CD14-positive monocyte (primary cell): ENCODE measurements around the gene UTP4. TPM values are rescaled to one million over a fixed set of nuclear protein-coding genes. Genes with fewer than 3 reads are reported as not detected.

ENCODE experiments used
- DNase-seq, 3 donors: peaks; one replicate each; pipeline ENCODE4 v3.0.0-alpha.2; 2011 to 2022
- H2AFZ ChIP-seq: 2 replicates; pipeline ENCODE4 v1.6.0; 2012; ENCODE audit warnings: mild to moderate bottlenecking, low read depth, low read length, inconsistent platforms; ENCODE audit not compliant: insufficient read depth, poor library complexity, severe bottlenecking
- H3K27ac ChIP-seq, 2 donors: 1 replicate in 1 of 2; 2 replicates in 1 of 2; pipeline ENCODE4 v1.5.1; 2012 to 2013; ENCODE audit warnings: low read length in 2 of 2, control low read depth in 1 of 2, inconsistent platforms in 1 of 2, low read depth in 1 of 2, mild to moderate bottlenecking in 1 of 2
- H3K27me3 ChIP-seq, 2 donors: one replicate each; pipeline versions ENCODE4 v1.6.0 to v1.6.1; 2011 to 2013; ENCODE audit warnings: low read length in 2 of 2; ENCODE audit not compliant: control insufficient read depth in 2 of 2, insufficient read depth in 2 of 2
- H3K36me3 ChIP-seq, 2 donors: replicated peaks in 1 of 2; 1 replicate in 1 of 2; 2 replicates in 1 of 2; pipeline versions ENCODE4 v1.5.1 to v1.6.1; 2012 to 2013; ENCODE audit warnings: low read length in 2 of 2, control low read depth in 1 of 2, inconsistent platforms in 1 of 2, mild to moderate bottlenecking in 1 of 2; ENCODE audit not compliant: insufficient read depth in 2 of 2, control insufficient read depth in 1 of 2
- H3K4me1 ChIP-seq, 2 donors: 1 replicate in 1 of 2; 2 replicates in 1 of 2; pipeline versions ENCODE4 v1.5.1 to v1.6.1; 2012 to 2013; ENCODE audit warnings: low read length in 2 of 2, control low read depth in 1 of 2, inconsistent platforms in 1 of 2, mild to moderate bottlenecking in 1 of 2, moderate library complexity in 1 of 2; ENCODE audit not compliant: insufficient read depth in 2 of 2, control insufficient read depth in 1 of 2
- H3K4me2 ChIP-seq: replicated peaks from 2 replicates; pipeline ENCODE3; 2012; ENCODE audit warnings: low read length, moderate library complexity, mild to moderate bottlenecking; ENCODE audit not compliant: poor library complexity, severe bottlenecking; ENCODE audit errors: extremely low read depth
- H3K4me3 ChIP-seq, 3 experiments: fragments of 200-600 bp in 1 of 3; sonication (generic) in 1 of 3; replicated peaks in 1 of 3; 1 replicate in 2 of 3; 2 replicates in 1 of 3; pipeline ENCODE4 v1.5.1; 2011 to 2013; ENCODE audit warnings: low read length in 3 of 3, mild to moderate bottlenecking in 3 of 3, control low read depth in 2 of 3, low read depth in 2 of 3, inconsistent platforms in 1 of 3, moderate library complexity in 1 of 3
- H3K79me2 ChIP-seq: 2 replicates; pipeline ENCODE4 v1.6.0; 2012; ENCODE audit warnings: mild to moderate bottlenecking, control low read depth, inconsistent platforms, low read length, moderate library complexity; ENCODE audit not compliant: insufficient read depth
- H3K9ac ChIP-seq: 2 replicates; pipeline ENCODE4 v1.6.0; 2017; ENCODE audit warnings: low read length, mild to moderate bottlenecking; ENCODE audit not compliant: insufficient read depth, poor library complexity, severe bottlenecking
- H3K9me3 ChIP-seq, 2 donors: replicated peaks in 1 of 2; 1 replicate in 1 of 2; 2 replicates in 1 of 2; pipeline versions ENCODE4 v1.5.1 to v1.6.1; 2012 to 2013; ENCODE audit warnings: low read length in 2 of 2, control low read depth in 1 of 2; ENCODE audit not compliant: control insufficient read depth in 1 of 2, insufficient read depth in 1 of 2
- H4K20me1 ChIP-seq: 2 replicates; pipeline ENCODE4 v1.6.0; 2012; ENCODE audit warnings: mild to moderate bottlenecking, low read length, control low read depth, moderate library complexity; ENCODE audit not compliant: insufficient read depth
- H3K27ac Mint-ChIP-seq, 7 donors: one replicate each; pipeline ENCODE4 v1.8.0; 2020; ENCODE audit warnings: mild to moderate bottlenecking in 7 of 7, mixed read lengths in 7 of 7, moderate library complexity in 6 of 7, inconsistent platforms in 2 of 7
- H3K27me3 Mint-ChIP-seq, 3 donors: one replicate each; pipeline ENCODE4 v1.8.0; 2021 to 2022; ENCODE audit warnings: low read depth in 3 of 3, mild to moderate bottlenecking in 3 of 3, mixed read lengths in 3 of 3, moderate library complexity in 3 of 3, inconsistent platforms in 1 of 3
- H3K36me3 Mint-ChIP-seq, 2 donors: one replicate each; pipeline ENCODE4 v1.8.0; 2020; ENCODE audit warnings: mixed read lengths in 2 of 2, inconsistent platforms in 1 of 2, mild to moderate bottlenecking in 1 of 2
- H3K4me1 Mint-ChIP-seq: one replicate; pipeline ENCODE4 v1.8.0; 2020; ENCODE audit warnings: mild to moderate bottlenecking, mixed read lengths
- H3K4me3 Mint-ChIP-seq, 2 donors: one replicate each; pipeline ENCODE4 v1.8.0; 2020; ENCODE audit warnings: mild to moderate bottlenecking in 2 of 2, mixed read lengths in 2 of 2, moderate library complexity in 1 of 2
- H3K9me3 Mint-ChIP-seq, 7 donors: one replicate each; pipeline ENCODE4 v1.8.0; 2020 to 2022; ENCODE audit warnings: mixed read lengths in 7 of 7, mild to moderate bottlenecking in 6 of 7, moderate library complexity in 6 of 7, inconsistent platforms in 2 of 7
- whole genome bisulfite sequencing: methylation state at CpG from one replicate; pipeline ENCODE4 v1.1.5; 2013; ENCODE audit warnings: missing lambda C conversion rate; ENCODE audit not compliant: insufficient coverage; 5-methylcytosine and 5-hydroxymethylcytosine counted together
- intact Hi-C, 2 donors: fragments of 100-400 bp; cut with micrococcal nuclease; formaldehyde crosslinking; loops; one replicate each; pipeline versions ENCODE4 v1.15.0 to v1.15.1; 2023
- polyA plus RNA-seq, 3 donors: library from polyadenylated mRNA; depleted of rRNA in 1 of 3; unstranded in 2 of 3; stranded (reverse) in 1 of 3; fragments of 300-500 nt in 2 of 3; fragments of >200 nt in 1 of 3; fragmentation: Illumina TruSeq in 2 of 3; gene quantifications; 1 replicate in 2 of 3; 2 replicates in 1 of 3; pipeline ENCODE4 v1.2.3, GENCODE V29; 2012 to 2021
- TF ChIP-seq, protein P1 (sequence below): fragments of 200-600 bp; IDR thresholded peaks from one replicate; pipeline ENCODE4 v1.8.0; 2022; ENCODE audit warnings: antibody characterized with exemption, mild to moderate bottlenecking

Gene UTP4
- polyA plus RNA-seq, 3 donors, result 15.3 to 27.8 (median 19.6) TPM

DNA sequence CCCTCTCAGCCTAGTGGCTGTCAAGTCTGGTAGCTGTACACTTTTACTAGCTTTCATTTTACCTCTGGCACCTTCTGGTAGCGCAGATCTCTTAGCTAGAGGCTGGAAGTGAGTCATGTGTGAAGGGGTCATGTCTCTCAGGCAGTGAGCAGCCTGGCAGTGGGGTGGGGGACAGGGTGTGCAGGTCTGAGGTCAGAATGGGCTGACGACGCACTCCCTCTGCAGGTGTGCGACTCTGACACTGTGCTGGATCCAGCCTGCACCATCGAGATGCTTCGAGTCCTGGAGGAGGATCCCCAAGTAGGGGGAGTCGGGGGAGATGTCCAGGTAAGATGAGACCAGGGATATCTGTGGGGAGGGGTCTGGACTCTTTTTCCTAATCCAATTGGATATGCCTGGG is 19.2 kb upstream of the UTP4 start:
- Mint-ChIP-seq H3K9me3 (peaks cover 0 to 2% (median 0%) of the 10 kb centered on the region in 7 donors), H3K36me3 (peaks cover 58 to 62% of the 10 kb centered on the region in 2 donors), H3K27ac (peak overlapping the region in 1 of 7 donors; percentile 50), H3K4me1 (peaks cover 6% of the 10 kb centered on the region), H3K4me3 (no peak overlapping the region), H3K27me3 (peaks cover 13 to 17% (median 15%) of the 10 kb centered on the region in 3 donors)
- Histone ChIP-seq H4K20me1 (peaks cover 87% of the 10 kb centered on the region), H3K27ac (no peak overlapping the region), H3K4me1 (no peaks in the 10 kb centered on the region), H3K4me3 (no peak overlapping the region), H3K36me3 (peaks cover 35 to 63% of the 10 kb centered on the region in 2 donors), H3K4me2 (no peak overlapping the region), H2AFZ (no peak overlapping the region), H3K9ac (no peak overlapping the region), H3K27me3 (peaks cover under 1 to 9% of the 10 kb centered on the region in 2 donors), H3K79me2 (no peaks in the 10 kb centered on the region), H3K9me3 (no peaks in the 10 kb centered on the region)
- 95% methylated on average over 4 of the region's 7 CpGs for WGBS
- TF ChIP-seq, protein P1, sequence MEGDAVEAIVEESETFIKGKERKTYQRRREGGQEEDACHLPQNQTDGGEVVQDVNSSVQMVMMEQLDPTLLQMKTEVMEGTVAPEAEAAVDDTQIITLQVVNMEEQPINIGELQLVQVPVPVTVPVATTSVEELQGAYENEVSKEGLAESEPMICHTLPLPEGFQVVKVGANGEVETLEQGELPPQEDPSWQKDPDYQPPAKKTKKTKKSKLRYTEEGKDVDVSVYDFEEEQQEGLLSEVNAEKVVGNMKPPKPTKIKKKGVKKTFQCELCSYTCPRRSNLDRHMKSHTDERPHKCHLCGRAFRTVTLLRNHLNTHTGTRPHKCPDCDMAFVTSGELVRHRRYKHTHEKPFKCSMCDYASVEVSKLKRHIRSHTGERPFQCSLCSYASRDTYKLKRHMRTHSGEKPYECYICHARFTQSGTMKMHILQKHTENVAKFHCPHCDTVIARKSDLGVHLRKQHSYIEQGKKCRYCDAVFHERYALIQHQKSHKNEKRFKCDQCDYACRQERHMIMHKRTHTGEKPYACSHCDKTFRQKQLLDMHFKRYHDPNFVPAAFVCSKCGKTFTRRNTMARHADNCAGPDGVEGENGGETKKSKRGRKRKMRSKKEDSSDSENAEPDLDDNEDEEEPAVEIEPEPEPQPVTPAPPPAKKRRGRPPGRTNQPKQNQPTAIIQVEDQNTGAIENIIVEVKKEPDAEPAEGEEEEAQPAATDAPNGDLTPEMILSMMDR, result no peak
- intact Hi-C loops, result no loop called here
- DNase-seq, result no peak

DNA sequence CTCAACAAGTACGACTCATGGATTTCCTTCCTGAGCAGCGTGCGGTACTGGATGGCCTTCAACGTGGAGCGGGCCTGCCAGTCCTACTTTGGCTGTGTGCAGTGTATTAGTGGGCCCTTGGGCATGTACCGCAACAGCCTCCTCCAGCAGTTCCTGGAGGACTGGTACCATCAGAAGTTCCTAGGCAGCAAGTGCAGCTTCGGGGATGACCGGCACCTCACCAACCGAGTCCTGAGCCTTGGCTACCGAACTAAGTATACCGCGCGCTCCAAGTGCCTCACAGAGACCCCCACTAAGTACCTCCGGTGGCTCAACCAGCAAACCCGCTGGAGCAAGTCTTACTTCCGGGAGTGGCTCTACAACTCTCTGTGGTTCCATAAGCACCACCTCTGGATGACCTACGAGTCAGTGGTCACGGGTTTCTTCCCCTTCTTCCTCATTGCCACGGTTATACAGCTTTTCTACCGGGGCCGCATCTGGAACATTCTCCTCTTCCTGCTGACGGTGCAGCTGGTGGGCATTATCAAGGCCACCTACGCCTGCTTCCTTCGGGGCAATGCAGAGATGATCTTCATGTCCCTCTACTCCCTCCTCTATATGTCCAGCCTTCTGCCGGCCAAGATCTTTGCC is 18.0 kb upstream of the UTP4 start:
- Mint-ChIP-seq H3K27ac (peak overlapping the region in 4 of 7 donors; percentile 1 to 55 (median 40)), H3K9me3 (peaks cover 0 to 2% (median 0%) of the 10 kb centered on the region in 7 donors), H3K4me3 (no peak overlapping the region), H3K36me3 (peaks cover 55 to 68% of the 10 kb centered on the region in 2 donors), H3K27me3 (peaks cover 3 to 7% (median 4%) of the 10 kb centered on the region in 3 donors), H3K4me1 (peaks cover 6% of the 10 kb centered on the region)
- Histone ChIP-seq H3K27ac (no peak overlapping the region), H3K4me1 (no peaks in the 10 kb centered on the region), H3K9ac (no peak overlapping the region), H3K9me3 (no peaks in the 10 kb centered on the region), H3K36me3 (peaks cover 44 to 72% of the 10 kb centered on the region in 2 donors), H3K4me2 (no peak overlapping the region), H2AFZ (no peak overlapping the region), H3K4me3 (no peak overlapping the region), H4K20me1 (peaks cover 86% of the 10 kb centered on the region), H3K27me3 (no peaks in the 10 kb centered on the region), H3K79me2 (no peaks in the 10 kb centered on the region)
- intact Hi-C loops, result no loop called here
- peak in 1 of 3 donors; percentile 8 for DNase-seq
- TF ChIP-seq, protein P1, result no peak
- WGBS, result 81% methylated on average over 23 of the region's 25 CpGs
